Peyer's patch (tissue), 4 donors: Measurements from ENCODE around the gene F2RL1. TPM values are rescaled to one million over a fixed set of nuclear protein-coding genes. Genes with fewer than 3 reads are reported as not detected.

Experiments used
- DNase-seq, 3 donors: peaks; one replicate each; pipeline ENCODE4 v3.0.0-alpha.2; 2017 to 2019
- H3K27ac ChIP-seq, 4 donors: fragments of 200-600 bp; sonication (generic); one replicate each; pipeline ENCODE4 v1.5.1; 2016 to 2019
- H3K27me3 ChIP-seq, 2 donors: fragments of 200-600 bp; sonication (generic); one replicate each; pipeline ENCODE4 v1.5.1; 2019
- H3K36me3 ChIP-seq, 3 donors: fragments of 200-600 bp; sonication (generic); one replicate each; pipeline ENCODE4 v1.5.1; 2016 to 2019
- H3K4me1 ChIP-seq, 4 donors: fragments of 200-600 bp; sonication (generic); one replicate each; pipeline ENCODE4 v1.5.1; 2016 to 2019
- H3K4me3 ChIP-seq, 4 donors: fragments of 200-600 bp; sonication (generic); 1 replicate in 3 of 4; 2 replicates in 1 of 4; pipeline ENCODE4 v1.5.1; 2016 to 2019; ENCODE audit warnings: mild to moderate bottlenecking in 1 of 4
- H3K9me3 ChIP-seq, 4 donors: fragments of 200-600 bp; sonication (generic); one replicate each; pipeline ENCODE4 v1.5.1; 2016 to 2019; ENCODE audit warnings: mild to moderate bottlenecking in 1 of 4
- POLR2A ChIP-seq, 2 donors: fragments of 450-650 bp; IDR thresholded peaks; one replicate each; pipeline ENCODE4 v1.5.1; 2017; ENCODE audit warnings: antibody characterized with exemption in 2 of 2, mild to moderate bottlenecking in 2 of 2, moderate library complexity in 2 of 2
- total RNA-seq, 4 donors: library from RNA; depleted of rRNA; stranded (reverse); fragments of >200 nt; gene quantifications; one replicate each; pipeline ENCODE4 v1.1.0, GENCODE V29; 2016
- TF ChIP-seq, protein P1 (sequence below), 6 experiments: fragments of 450-650 bp in 4 of 6; fragments of 200-600 bp in 2 of 6; sonication (generic) in 1 of 6; IDR thresholded peaks; one replicate each; pipeline ENCODE4 v1.5.1; 2017 to 2019; ENCODE audit warnings: antibody characterized with exemption in 6 of 6, mild to moderate bottlenecking in 3 of 6, moderate library complexity in 1 of 6

Gene F2RL1
- total RNA-seq, 4 donors from 2014 or later, result 9.9 to 146 (median 88.2) TPM

DNA sequence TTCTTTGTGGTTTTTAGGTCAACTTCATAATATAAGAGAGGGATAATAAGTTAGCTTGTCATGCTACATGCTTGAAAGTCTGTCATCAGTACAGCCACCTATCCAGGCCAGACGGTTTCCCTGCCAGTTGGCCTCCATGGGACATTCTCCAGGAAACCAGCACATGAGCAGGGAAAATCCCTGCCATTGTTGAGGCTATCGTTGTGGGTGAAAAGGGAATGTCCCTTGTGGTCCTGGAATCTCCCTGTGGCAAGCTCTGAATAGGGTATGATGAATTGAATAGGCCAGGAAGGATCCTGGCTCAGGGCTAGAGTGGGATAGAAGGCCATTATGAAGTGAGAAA is 12.3 kb downstream of the F2RL1 start:
- Histone ChIP-seq H3K27ac (no peak overlapping the region), H3K27me3 (no peaks in the 10 kb centered on the region), H3K36me3 (peaks cover 0 to 13% (median 0%) of the 10 kb centered on the region in 3 donors), H3K4me1 (no peaks in the 10 kb centered on the region), H3K9me3 (no peaks in the 10 kb centered on the region), H3K4me3 (no peak overlapping the region)
- TF ChIP-seq POLR2A (IDR thresholded peaks at IDR 0.05), result no peak
- TF ChIP-seq, protein P1, sequence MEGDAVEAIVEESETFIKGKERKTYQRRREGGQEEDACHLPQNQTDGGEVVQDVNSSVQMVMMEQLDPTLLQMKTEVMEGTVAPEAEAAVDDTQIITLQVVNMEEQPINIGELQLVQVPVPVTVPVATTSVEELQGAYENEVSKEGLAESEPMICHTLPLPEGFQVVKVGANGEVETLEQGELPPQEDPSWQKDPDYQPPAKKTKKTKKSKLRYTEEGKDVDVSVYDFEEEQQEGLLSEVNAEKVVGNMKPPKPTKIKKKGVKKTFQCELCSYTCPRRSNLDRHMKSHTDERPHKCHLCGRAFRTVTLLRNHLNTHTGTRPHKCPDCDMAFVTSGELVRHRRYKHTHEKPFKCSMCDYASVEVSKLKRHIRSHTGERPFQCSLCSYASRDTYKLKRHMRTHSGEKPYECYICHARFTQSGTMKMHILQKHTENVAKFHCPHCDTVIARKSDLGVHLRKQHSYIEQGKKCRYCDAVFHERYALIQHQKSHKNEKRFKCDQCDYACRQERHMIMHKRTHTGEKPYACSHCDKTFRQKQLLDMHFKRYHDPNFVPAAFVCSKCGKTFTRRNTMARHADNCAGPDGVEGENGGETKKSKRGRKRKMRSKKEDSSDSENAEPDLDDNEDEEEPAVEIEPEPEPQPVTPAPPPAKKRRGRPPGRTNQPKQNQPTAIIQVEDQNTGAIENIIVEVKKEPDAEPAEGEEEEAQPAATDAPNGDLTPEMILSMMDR (IDR thresholded peaks at IDR 0.05), result no peak
- DNase-seq, result no peak

DNA sequence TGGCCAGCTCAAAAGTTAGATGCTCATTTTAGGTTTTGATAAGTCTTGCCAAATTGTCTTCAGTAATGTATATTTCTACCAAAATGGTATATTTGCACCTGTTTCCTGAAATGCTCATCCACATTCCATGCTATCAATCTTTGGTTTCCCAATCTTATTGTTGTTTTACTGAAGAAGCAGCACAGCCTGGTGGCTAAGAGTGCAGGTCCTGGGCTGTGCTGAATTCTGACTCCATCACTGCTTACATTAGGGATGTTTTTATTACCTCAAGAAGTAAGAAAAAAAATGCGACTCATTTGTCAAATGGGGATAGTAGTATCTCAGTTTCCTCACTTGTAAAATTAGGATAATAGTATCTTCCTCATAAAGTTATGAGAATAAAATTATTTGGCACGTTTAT is 17.4 kb downstream of the F2RL1 start:
- no peak for DNase-seq
- TF ChIP-seq POLR2A (IDR thresholded peaks at IDR 0.05), result no peak
- TF ChIP-seq, protein P1 (IDR thresholded peaks at IDR 0.05), result no peak
- Histone ChIP-seq H3K4me1 (peaks cover 0 to 5% (median 0%) of the 10 kb centered on the region in 4 donors), H3K27ac (no peak overlapping the region), H3K36me3 (peaks cover 0 to 13% (median 0%) of the 10 kb centered on the region in 3 donors), H3K4me3 (no peak overlapping the region), H3K27me3 (no peaks in the 10 kb centered on the region), H3K9me3 (no peaks in the 10 kb centered on the region)

DNA sequence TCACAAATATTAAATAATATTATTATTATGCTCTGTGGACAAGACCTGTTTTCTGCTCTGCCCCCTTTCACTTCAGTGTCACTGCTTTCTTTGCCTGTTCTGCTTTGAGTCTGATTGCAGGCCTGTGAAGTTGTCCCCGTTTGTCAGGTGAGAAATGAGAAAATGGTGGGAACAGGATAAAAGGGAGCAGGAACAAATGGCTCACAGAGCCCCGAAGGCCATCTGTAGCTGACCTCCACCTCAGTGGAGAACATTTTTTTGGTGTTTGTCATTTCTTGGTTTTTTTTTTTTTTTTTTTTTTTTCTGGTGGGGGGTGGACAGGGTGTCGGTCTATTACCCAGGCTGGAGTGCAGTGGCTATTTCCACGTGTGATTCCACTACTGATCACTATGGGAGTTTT is 17.8 kb downstream of the F2RL1 start:
- TF ChIP-seq POLR2A (IDR thresholded peaks at IDR 0.05), result no peak
- TF ChIP-seq, protein P1 (IDR thresholded peaks at IDR 0.05), result no peak
- DNase-seq, result no peak

DNA sequence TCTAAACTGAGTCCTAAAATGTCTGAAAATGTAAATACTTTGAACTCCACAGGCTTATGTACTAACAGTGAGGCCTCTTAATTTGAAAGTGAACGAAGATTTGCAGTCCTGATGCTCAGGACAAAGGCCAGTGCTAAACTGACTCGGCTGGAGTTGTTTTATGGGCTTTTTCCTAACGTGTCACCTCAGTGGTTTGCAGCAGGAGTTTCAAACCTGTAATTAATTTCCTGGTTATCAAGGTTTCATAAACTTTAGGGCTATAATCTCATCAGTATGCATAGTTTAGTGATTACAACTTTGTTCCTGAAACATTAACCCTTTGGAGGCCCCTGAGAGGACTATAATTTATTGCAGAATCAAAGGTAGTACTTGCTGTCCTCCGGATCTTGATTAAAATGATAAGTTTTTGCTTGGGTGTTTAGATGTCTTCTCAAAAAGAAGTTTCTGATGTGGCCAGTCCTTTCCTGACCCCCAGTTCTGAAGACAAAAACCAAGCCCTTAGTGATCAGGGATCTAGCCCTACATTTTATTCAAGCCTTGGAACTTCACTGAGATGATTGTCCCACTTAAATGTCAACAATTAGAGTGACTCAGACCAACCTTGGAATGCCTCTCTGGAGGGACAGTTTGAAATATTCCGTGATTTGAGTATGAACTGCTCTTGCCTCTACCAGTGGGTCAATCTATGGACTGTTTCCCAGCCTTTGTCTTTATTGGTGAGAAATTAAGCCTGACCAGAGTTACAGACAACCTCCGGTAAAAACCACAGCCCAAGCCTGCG is 19.8 kb downstream of the F2RL1 start:
- no peaks in the 10 kb centered on the region for H3K27me3 ChIP-seq
- no peak for TF ChIP-seq POLR2A (IDR thresholded peaks at IDR 0.05)
- TF ChIP-seq, protein P1 (IDR thresholded peaks at IDR 0.05), result no peak
- no peaks in the 10 kb centered on the region for H3K9me3 ChIP-seq
- peak in 1 of 3 donors; percentile 70 for DNase-seq
- H3K4me1 ChIP-seq, result peaks cover 0 to 5% (median 0%) of the 10 kb centered on the region in 4 donors
- H3K27ac ChIP-seq, result peak overlapping the region in 3 of 4 donors; percentile 43 to 79 (median 47)
- H3K36me3 ChIP-seq, result peaks cover 0 to 4% (median 0%) of the 10 kb centered on the region in 3 donors
- H3K4me3 ChIP-seq, result no peak overlapping the region

More for the DNA sequence above, 17.8 kb downstream of the F2RL1 start:
- Histone ChIP-seq H3K27ac (no peak overlapping the region), H3K4me1 (peaks cover 0 to 5% (median 0%) of the 10 kb centered on the region in 4 donors), H3K4me3 (no peak overlapping the region), H3K9me3 (no peaks in the 10 kb centered on the region), H3K36me3 (peaks cover 0 to 13% (median 0%) of the 10 kb centered on the region in 3 donors), H3K27me3 (no peaks in the 10 kb centered on the region)

DNA sequence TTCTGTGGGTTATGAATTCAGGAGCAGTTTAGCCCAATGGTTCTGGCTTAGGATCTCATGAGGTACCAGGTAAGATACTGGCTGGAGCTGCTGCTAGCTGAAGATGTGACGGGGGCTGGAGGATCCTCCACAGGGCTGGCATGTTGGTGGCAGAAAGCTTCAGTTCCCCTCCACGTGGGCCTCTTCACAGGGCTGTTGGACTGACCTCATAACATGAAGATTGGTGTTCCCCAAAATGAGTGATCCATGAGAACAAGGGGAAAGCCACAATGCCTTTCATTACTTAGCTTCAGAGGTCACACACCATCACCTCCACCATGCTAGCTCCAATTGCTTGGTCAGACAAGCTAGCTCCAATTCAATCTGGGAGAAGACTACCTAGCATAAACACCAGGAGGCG is 22.5 kb downstream of the F2RL1 start:
- no peak for TF ChIP-seq POLR2A (IDR thresholded peaks at IDR 0.05)
- TF ChIP-seq, protein P1 (IDR thresholded peaks at IDR 0.05), result no peak
- H3K4me1 ChIP-seq, result peaks cover 0 to 5% (median 0%) of the 10 kb centered on the region in 4 donors
- no peak for DNase-seq
- no peaks in the 10 kb centered on the region for H3K27me3 ChIP-seq
- H3K4me3 ChIP-seq, result no peak overlapping the region
- H3K36me3 ChIP-seq, result no peaks in the 10 kb centered on the region
- no peaks in the 10 kb centered on the region for H3K9me3 ChIP-seq
- no peak overlapping the region for H3K27ac ChIP-seq
